Immature natural killer cell (primary cell): ENCODE data around the gene MED12. TPM values are rescaled to one million over a fixed set of nuclear protein-coding genes. Genes with fewer than 3 reads are reported as not detected.

Source experiments
- DNase-seq, 3 donors: peaks; one replicate each; pipeline ENCODE4 v3.0.0; 2022; ENCODE audit warnings: mixed read lengths in 1 of 3
- H3K27ac Mint-ChIP-seq, 6 donors: one replicate each; pipeline ENCODE4 v1.8.0; 2020; ENCODE audit warnings: mixed read lengths in 6 of 6, mild to moderate bottlenecking in 5 of 6, inconsistent platforms in 4 of 6, moderate library complexity in 3 of 6
- H3K27me3 Mint-ChIP-seq, 3 donors: one replicate each; pipeline ENCODE4 v1.8.0; 2020 to 2021; ENCODE audit warnings: low read depth in 3 of 3, mild to moderate bottlenecking in 3 of 3, mixed read lengths in 3 of 3, moderate library complexity in 3 of 3, inconsistent platforms in 1 of 3
- H3K36me3 Mint-ChIP-seq, 3 donors: one replicate each; pipeline ENCODE4 v1.8.0; 2020; ENCODE audit warnings: mixed read lengths in 3 of 3, inconsistent platforms in 2 of 3, mild to moderate bottlenecking in 2 of 3
- H3K4me1 Mint-ChIP-seq, 2 donors: one replicate each; pipeline ENCODE4 v1.8.0; 2020; ENCODE audit warnings: inconsistent platforms in 2 of 2, mild to moderate bottlenecking in 2 of 2, mixed read lengths in 2 of 2, moderate library complexity in 1 of 2
- H3K4me3 Mint-ChIP-seq, 5 donors: one replicate each; pipeline ENCODE4 v1.8.0; 2020; ENCODE audit warnings: mild to moderate bottlenecking in 5 of 5, mixed read lengths in 5 of 5, inconsistent platforms in 3 of 5, moderate library complexity in 3 of 5
- H3K9me3 Mint-ChIP-seq, 6 donors: one replicate each; pipeline ENCODE4 v1.8.0; 2020; ENCODE audit warnings: mild to moderate bottlenecking in 6 of 6, mixed read lengths in 6 of 6, inconsistent platforms in 4 of 6, moderate library complexity in 3 of 6
- polyA plus RNA-seq, 3 donors: library from polyadenylated mRNA; unstranded; fragments of 300-500 nt; fragmentation: Illumina TruSeq; gene quantifications; one replicate each; pipeline ENCODE4 v1.2.3, GENCODE V29; 2021

MED12 gene
- polyA plus RNA-seq, result 10 to 100 TPM in 1 of 3 donors, 1 to 10 TPM in 1, not detected in 1; 8.6 to 21.5 TPM

- Mint-ChIP-seq H3K9me3 (no peaks in the 10 kb centered on the region), H3K4me1 (peaks cover 23 to 38% of the 10 kb centered on the region in 2 donors), H3K4me3 (peak within 1 kb of the TSS; percentile 82 to 91 (median 88)), H3K36me3 (peaks cover 0 to 14% (median 3%) of the 10 kb centered on the region in 3 donors), H3K27me3 (peaks cover 1 to 8% (median 3%) of the 10 kb centered on the region in 3 donors), H3K27ac (peak within 1 kb of the TSS; percentile 86 to 93 (median 90))
- peak; percentile 79 to 82 (median 82) for DNase-seq
These were observed at the start of gene MED12 for GRCh38 chrX:71118032-71118984. Gene MED12, plus strand, starts transcription at chrX:71118596. Its CDS starts 159 bp downstream, at chrX:71118755.

- Mint-ChIP-seq H3K27ac (no peak overlapping the region), H3K36me3 (no peaks in the 10 kb centered on the region), H3K27me3 (peaks cover 4 to 10% (median 9%) of the 10 kb centered on the region in 3 donors), H3K4me1 (peaks cover 12 to 14% of the 10 kb centered on the region in 2 donors), H3K9me3 (no peaks in the 10 kb centered on the region), H3K4me3 (no peak overlapping the region)
- no peak for DNase-seq
These were observed 47.9 kb upstream of the MED12 start for GRCh38 chrX:71070531-71070930.

- no peak for DNase-seq
- H3K27me3 Mint-ChIP-seq, result peaks cover 4 to 7% (median 4%) of the 10 kb centered on the region in 3 donors
- no peaks in the 10 kb centered on the region for H3K9me3 Mint-ChIP-seq
- H3K36me3 Mint-ChIP-seq, result no peaks in the 10 kb centered on the region
- H3K4me1 Mint-ChIP-seq, result no peaks in the 10 kb centered on the region
- H3K4me3 Mint-ChIP-seq, result no peak overlapping the region
- no peak overlapping the region for H3K27ac Mint-ChIP-seq
These were observed 36.9 kb upstream of the MED12 start for GRCh38 chrX:71081330-71082123.

GRCh38 chrX:71082124-71082647 is 36.2 kb upstream of the MED12 start:
- no peak overlapping the region for H3K27ac Mint-ChIP-seq

GRCh38 chrX:71082822-71083221 is 35.6 kb upstream of the MED12 start:
- H3K9me3 Mint-ChIP-seq, result no peaks in the 10 kb centered on the region
- no peaks in the 10 kb centered on the region for H3K36me3 Mint-ChIP-seq
- DNase-seq, result no peak
- H3K4me3 Mint-ChIP-seq, result no peak overlapping the region
- peaks cover 2 to 6% (median 4%) of the 10 kb centered on the region in 3 donors for H3K27me3 Mint-ChIP-seq
- H3K4me1 Mint-ChIP-seq, result no peaks in the 10 kb centered on the region
- no peak overlapping the region for H3K27ac Mint-ChIP-seq

More at GRCh38 chrX:71082124-71082647, 36.2 kb upstream of the MED12 start:
- peaks cover 2 to 6% (median 4%) of the 10 kb centered on the region in 3 donors for H3K27me3 Mint-ChIP-seq
- no peaks in the 10 kb centered on the region for H3K36me3 Mint-ChIP-seq
- no peaks in the 10 kb centered on the region for H3K4me1 Mint-ChIP-seq
- H3K4me3 Mint-ChIP-seq, result no peak overlapping the region
- no peak for DNase-seq
- no peaks in the 10 kb centered on the region for H3K9me3 Mint-ChIP-seq

- H3K36me3 Mint-ChIP-seq, result no peaks in the 10 kb centered on the region
- H3K4me1 Mint-ChIP-seq, result no peaks in the 10 kb centered on the region
- H3K9me3 Mint-ChIP-seq, result no peaks in the 10 kb centered on the region
- no peak overlapping the region for H3K4me3 Mint-ChIP-seq
- H3K27ac Mint-ChIP-seq, result no peak overlapping the region
- no peak for DNase-seq
- H3K27me3 Mint-ChIP-seq, result peaks cover 0 to 4% (median 2%) of the 10 kb centered on the region in 3 donors
These were observed 32.5 kb upstream of the MED12 start for GRCh38 chrX:71085900-71086299.

GRCh38 chrX:71091263-71091662 is 27.1 kb upstream of the MED12 start:
- DNase-seq, result no peak
- Mint-ChIP-seq H3K4me1 (peaks cover 12 to 14% of the 10 kb centered on the region in 2 donors), H3K27ac (no peak overlapping the region), H3K36me3 (no peaks in the 10 kb centered on the region), H3K4me3 (no peak overlapping the region), H3K27me3 (peaks cover 4 to 8% (median 5%) of the 10 kb centered on the region in 3 donors), H3K9me3 (no peaks in the 10 kb centered on the region)

- DNase-seq, result no peak
- peak overlapping the region; percentile 63 to 98 (median 92) for H3K4me3 Mint-ChIP-seq
- peaks cover 39 to 47% of the 10 kb centered on the region in 2 donors for H3K4me1 Mint-ChIP-seq
- H3K27me3 Mint-ChIP-seq, result peaks cover 4 to 8% (median 5%) of the 10 kb centered on the region in 3 donors
- H3K36me3 Mint-ChIP-seq, result no peaks in the 10 kb centered on the region
- H3K27ac Mint-ChIP-seq, result peak overlapping the region in 5 of 6 donors; percentile 5 to 91 (median 32)
- H3K9me3 Mint-ChIP-seq, result no peaks in the 10 kb centered on the region
These were observed 23.4 kb upstream of the MED12 start for GRCh38 chrX:71095033-71095432.

- H3K27me3 Mint-ChIP-seq, result peaks cover 4 to 8% (median 8%) of the 10 kb centered on the region in 3 donors
- H3K36me3 Mint-ChIP-seq, result no peaks in the 10 kb centered on the region
- peak within 1 kb of the TSS; percentile 86 to 96 (median 94) for H3K27ac Mint-ChIP-seq
- H3K4me1 Mint-ChIP-seq, result peaks cover 41 to 50% of the 10 kb centered on the region in 2 donors
- no peaks in the 10 kb centered on the region for H3K9me3 Mint-ChIP-seq
- peak; percentile 84 to 88 (median 86) for DNase-seq
- H3K4me3 Mint-ChIP-seq, result peak within 1 kb of the TSS; percentile 92 to 98 (median 95)
These were observed 22.8 kb upstream of the MED12 start, which contains the start of gene FOXO4 for GRCh38 chrX:71095555-71095980. Gene FOXO4, plus strand, starts transcription at chrX:71095851. Its CDS starts 678 bp downstream, at chrX:71096529.

- no peaks in the 10 kb centered on the region for H3K9me3 Mint-ChIP-seq
- H3K4me1 Mint-ChIP-seq, result peaks cover 47 to 56% of the 10 kb centered on the region in 2 donors
- no peaks in the 10 kb centered on the region for H3K36me3 Mint-ChIP-seq
- H3K27me3 Mint-ChIP-seq, result peaks cover 4 to 8% (median 8%) of the 10 kb centered on the region in 3 donors
- no peak for DNase-seq
- H3K4me3 Mint-ChIP-seq, result peak overlapping the region; percentile 92 to 98 (median 95)
- peak overlapping the region; percentile 86 to 96 (median 94) for H3K27ac Mint-ChIP-seq
These were observed 22.2 kb upstream of the MED12 start for GRCh38 chrX:71095981-71096759.

- no peak for DNase-seq
- Mint-ChIP-seq H3K27ac (peak overlapping the region in 4 of 6 donors; percentile 23 to 96 (median 88)), H3K27me3 (peaks cover 4 to 10% (median 8%) of the 10 kb centered on the region in 3 donors), H3K9me3 (no peaks in the 10 kb centered on the region), H3K4me1 (peaks cover 53 to 61% of the 10 kb centered on the region in 2 donors), H3K4me3 (peak overlapping the region; percentile 92 to 98 (median 95)), H3K36me3 (no peaks in the 10 kb centered on the region)
These were observed 21.7 kb upstream of the MED12 start for GRCh38 chrX:71096760-71097032.

- H3K27ac Mint-ChIP-seq, result peak overlapping the region; percentile 53 to 91 (median 81)
- peak overlapping the region; percentile 31 to 77 (median 42) for H3K4me3 Mint-ChIP-seq
These were observed 20.1 kb upstream of the MED12 start for GRCh38 chrX:71098302-71098701.

More at GRCh38 chrX:71098302-71098701, 20.1 kb upstream of the MED12 start:
- H3K4me1 Mint-ChIP-seq, result peaks cover 66 to 77% of the 10 kb centered on the region in 2 donors
- no peaks in the 10 kb centered on the region for H3K9me3 Mint-ChIP-seq
- peaks cover 10 to 12% (median 11%) of the 10 kb centered on the region in 3 donors for H3K27me3 Mint-ChIP-seq
- no peaks in the 10 kb centered on the region for H3K36me3 Mint-ChIP-seq
- peak; percentile 75 to 81 (median 78) for DNase-seq
